Measurements from ENCODE around the gene CACNB1. TPM values are rescaled to one million over a fixed set of nuclear protein-coding genes. Genes with fewer than 3 reads are reported as not detected.
A peak's percentile ranks its signal among the peaks of the same experiment; 100 is the strongest.

CACNB1 gene
- total RNA-seq, 1 donor from 2014 or later = 0.90 TPM

DNA sequence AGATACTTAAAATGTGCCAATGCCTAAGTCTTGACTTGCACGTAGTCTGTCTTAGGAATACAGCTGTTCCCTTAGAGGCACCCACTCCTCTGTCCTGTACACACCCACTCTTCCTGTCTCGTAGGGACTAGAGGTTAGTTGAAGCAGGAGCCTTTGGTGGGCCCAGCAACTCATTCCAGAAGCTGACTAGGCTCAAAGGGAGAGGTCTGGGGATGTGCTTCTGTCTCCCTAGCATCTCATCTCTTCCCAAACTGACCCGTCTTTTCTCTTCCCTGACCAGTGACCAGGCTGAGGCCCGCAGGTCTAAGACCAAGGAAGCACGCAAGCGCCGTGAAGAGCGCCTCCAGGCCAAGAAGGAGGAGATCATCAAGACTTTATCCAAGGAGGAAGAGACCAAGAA is 6.8 kb upstream of the CACNB1 start:
- DNase-seq (ENCODE audit: low read depth in 2 of 2) = no peak

DNA sequence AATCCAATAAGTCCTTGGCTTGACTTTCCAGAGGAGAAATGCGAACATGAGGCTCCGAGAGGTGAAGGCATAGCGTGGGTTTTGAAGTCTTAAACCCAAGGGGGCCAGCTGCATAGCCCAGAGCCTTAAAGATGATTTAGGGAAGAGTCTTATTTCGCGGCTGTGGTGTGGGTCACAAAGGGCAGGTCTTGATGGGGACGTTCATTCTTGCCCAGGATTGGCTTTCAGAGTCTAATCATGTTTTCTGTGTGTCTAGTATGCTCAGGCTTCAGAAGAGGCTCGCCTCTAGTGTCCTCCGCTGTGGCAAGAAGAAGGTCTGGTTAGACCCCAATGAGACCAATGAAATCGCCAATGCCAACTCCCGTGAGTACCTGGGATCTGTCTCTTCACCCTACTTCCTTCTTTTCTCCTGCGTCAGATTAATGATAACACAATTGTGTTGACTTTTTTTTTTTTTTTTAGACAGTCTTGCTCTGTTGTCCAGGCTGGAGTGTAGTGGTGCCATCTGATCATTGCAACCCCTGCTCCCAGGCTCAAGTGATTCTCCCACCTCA is 3.6 kb upstream of the CACNB1 start:
- no peak for DNase-seq (ENCODE audit: low read depth in 2 of 2)

DNA sequence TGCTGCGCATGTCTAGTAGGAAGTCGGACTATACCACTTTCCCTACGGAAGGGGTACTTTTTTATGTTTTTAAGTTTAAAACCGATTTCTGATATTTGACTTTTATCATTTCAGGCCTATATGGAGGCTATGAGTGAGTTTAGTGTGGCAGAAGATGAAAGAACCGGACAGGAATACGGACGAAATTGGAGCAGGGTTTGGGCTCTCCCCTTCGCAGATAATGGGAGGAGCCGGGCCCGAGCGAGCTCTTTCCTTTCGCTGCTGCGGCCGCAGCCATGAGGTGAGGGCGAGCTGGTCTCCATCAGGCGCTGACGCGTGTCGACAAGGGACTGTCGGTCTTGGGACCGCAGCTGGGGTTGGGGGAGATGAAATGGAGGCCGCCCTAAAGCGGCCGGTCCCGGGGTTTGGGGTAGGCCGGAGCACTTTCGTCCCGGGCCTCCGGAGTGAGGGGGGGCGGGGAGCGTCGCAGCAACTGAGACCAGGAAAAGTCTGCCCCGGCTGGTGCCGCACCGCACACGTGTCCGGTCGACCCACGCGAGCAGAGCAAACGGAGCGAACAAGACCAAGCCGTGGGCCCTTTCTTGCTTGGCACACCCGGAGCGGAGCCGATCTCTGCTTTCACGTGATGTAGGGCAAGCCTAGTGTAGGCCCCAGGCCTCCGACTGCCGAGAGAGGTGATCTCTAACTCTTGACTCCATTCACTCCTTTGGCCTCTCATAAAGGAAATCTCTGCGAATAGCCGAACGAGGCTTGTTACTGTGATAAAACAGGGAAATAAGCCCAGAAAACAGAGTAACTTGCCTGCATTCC is 2.8 kb upstream of the CACNB1 start, which contains the start of gene RPL19:
Gene RPL19 (plus strand): TSS at position 214 of the 810 bp plus-strand sequence. CDS start 62 bp downstream, at position 276.
- no peak for DNase-seq (ENCODE audit: low read depth in 2 of 2)

DNA sequence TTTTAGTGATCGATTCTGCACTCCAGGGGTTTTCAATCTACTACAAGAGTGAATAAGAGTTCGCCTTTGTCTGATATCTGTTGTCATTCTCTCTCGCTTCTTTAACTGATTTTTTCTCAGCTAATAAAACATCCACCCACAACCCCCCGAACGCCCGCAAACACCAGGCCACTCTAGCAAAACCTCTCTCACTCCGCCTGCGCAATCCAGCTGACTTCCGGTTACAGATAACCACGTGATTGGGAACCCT is 2.3 kb upstream of the CACNB1 start:
- peak; percentile 94 to 96 for DNase-seq (ENCODE audit: low read depth in 2 of 2)

DNA sequence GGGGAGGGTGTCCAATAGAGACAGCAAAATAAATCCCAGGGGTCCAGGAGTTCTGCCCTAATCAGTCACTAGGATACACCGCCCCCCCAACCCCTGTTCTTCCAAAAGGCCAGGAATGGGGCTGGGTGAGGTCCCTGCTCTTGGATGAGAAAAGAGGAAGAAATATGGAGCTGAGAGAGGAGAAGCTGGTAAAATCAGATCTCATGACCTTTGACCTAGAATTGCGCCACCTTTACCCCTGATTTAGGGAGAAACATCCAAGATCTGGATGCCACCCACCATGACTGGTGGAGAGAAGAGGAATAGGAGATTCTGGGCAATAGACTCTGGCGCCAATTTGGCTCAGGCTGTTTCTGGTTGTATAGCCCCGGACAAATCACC is 707 bp upstream of the CACNB1 start:
- no peak for DNase-seq (ENCODE audit: low read depth in 2 of 2)

DNA sequence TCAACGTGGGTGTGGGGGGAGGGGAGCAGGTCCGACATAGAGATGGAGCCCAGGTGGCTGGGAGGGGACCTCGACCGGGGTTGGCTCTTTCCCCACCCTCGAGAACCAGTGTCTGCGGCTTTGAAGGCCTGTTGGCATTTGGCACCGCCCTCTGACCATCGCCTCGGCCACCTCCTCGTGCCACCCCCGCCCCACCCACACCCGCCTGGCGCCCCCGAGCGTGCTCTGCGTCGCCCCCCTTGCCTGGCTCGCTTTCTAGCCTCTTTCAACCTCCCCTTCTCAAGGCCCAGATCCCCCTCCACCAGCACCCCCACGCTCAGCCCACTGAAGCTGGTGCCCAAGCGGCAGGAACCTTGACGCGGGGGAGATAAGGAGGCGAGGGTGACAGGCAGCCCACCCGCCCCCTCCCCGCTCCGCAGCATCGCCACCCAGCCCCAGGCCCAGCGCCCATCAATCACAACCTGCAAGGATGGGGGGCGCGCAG is 619 bp downstream of the CACNB1 start:
- peak in 1 of 2 donors; percentile 23 for DNase-seq (ENCODE audit: low read depth in 2 of 2)

DNA sequence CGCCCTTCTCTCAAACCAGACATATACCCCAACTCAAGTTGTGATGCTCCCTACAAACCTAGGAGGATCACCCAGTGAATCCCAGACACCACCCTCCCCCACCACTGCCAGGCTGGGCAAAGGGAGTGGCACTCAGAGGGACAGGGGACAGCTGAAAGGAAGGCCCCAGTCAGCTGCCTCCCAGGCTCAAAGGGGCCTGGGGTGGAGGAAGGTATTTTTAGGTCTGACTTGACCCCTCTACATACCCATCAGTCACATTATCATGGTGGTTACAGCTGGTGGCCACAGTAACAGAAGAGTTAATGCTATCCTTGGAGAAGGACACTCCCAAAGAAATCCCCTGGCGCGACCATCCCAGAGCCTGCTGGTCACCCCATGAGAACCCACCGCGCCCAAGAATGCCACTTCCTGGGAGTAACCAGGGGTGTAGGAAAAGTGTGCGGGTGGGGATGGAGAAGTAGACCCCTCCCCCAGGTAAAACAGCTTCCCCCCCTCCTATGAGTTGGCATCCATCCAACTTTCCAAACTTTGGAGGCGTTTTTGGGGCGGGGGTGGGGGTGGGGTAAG is 1.1 kb downstream of the CACNB1 start:
- DNase-seq (ENCODE audit: low read depth in 2 of 2) = no peak

DNA sequence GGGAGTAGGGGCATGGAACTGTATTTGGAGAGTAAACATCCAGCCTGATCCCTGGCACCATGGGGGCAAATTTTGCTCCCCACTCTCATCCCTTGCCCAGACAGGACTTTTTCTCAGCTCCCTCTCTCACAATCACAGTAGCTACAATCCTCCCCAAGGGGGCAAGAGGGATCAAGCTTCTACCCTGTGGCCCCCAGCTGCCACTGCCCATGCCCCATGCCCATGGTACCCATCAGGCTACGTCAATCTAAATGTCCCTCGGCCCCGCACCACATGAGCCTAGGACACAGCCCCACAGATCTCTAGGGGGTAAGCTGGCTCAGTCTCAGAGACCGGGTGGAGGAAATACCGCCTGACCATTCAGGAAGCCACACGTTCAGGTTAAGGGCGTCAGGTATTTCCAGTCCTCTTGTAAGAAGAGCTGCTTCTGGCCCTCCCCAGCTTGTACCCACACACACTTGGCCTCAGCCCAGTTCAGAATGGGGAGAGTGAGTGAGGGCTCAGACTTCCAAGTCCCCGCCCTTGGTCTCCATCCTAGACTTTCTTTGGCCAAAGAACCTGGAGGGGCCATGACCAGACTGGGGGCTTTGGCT is 1.8 kb downstream of the CACNB1 start:
- no peak for DNase-seq (ENCODE audit: low read depth in 2 of 2)

DNA sequence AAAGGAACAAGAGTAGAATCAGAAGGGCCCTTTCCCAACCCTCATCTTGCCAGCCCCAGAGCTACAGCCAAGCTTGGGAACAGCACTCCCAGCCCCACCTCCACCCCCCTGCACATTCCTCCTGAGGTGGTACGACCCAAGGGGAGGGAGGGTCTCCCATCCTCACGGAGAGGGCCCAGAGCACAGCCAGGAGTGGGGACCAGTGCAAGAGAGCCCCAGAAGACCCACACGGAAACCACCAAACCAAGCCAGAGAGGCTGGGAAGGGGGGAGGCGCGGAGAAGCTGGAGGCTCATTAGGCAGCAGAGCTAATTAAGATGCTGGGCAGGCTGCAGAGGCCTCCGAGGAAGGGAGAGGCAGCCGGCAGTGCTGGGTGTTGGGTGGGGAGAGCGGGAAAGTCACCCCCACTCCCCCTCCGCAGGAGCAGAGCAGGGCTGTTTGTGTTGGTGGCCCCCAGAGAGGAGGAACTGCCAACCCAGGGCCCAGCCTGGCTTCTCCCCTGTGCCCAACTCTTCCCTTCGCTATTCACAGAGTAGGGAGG is 2.4 kb downstream of the CACNB1 start:
- DNase-seq (ENCODE audit: low read depth in 2 of 2) = no peak

DNA sequence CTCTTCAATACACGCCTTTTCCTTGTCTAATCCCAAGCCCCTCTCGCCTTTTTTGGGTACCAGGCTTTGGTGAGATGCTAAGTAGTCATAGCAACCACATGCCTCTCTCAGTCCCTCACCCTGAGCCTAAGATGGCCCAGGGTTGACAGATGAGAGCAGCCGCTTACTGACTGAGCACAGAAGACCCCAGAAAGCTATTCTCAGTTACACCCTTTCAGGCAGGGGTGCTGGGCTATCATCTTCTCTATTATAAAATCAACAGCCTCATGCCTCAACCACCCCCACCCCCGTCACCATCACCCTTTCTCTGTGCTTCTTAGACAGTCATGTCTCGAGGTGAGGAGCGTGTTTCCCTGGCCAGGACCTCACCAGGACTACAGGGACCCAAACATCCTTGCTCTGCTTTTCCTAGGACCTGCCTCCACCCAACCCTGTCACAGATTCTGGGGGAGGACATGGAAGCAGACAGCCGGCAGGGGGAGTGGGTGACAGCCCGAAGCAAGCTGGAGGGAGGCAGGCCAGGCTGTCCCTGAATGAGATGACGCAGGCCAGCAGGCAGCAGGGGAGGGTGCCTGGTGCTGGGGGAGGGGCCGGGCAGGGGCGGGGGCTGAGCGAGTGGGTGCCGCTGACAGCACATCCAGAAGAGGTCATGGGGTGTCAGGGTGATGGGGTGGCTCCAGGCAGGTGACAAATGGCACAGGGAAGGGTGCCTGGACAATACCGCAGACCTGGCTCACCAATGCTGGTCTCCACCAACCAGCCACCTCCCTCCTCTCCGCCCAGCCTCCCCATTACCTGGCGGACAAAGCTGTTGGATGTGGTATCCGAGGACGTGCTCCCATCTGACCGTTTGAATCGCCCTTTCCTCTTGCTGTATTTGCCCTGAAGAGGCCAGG is 3.1 kb downstream of the CACNB1 start:
- DNase-seq (ENCODE audit: low read depth in 2 of 2) = peak in 1 of 2 donors; percentile 55

DNA sequence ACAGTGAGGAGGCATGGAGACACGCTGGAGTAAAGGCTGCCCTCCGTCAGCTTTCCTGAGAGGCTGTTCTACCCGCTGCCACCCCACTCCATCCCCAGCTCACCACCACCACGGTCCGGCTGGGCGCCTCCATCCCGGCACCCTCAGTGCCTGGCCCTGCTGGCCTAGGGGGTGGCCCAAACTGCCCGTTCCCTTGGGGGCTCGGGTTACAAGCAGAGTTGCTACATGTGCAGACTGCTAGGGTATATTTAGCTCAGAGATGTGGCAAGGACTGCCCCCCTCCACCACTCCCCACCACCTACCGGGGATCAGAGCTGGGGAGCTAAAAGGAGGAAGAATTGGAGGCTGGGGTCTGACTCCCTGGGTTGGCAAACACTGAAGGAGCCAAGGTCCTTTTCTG is 4.1 kb downstream of the CACNB1 start:
- DNase-seq (ENCODE audit: low read depth in 2 of 2) = no peak

DNA sequence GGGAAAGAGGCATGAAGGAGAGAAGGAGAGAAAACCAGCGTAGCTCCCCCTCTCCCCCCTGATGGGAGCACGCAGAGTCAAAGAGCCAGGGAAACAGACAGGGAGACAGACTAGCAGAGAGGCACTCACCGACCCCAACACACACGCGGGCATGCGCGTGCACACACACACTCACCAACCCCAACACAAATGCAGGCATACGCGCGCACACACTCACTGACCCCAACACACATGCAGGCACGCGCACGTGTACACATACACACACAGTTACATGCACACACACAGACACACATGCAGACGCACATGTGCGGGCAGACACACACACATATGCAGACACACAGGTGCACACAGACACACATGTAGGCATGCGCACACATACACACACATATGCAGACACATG is 4.6 kb downstream of the CACNB1 start:
- no peak for DNase-seq (ENCODE audit: low read depth in 2 of 2)

DNA sequence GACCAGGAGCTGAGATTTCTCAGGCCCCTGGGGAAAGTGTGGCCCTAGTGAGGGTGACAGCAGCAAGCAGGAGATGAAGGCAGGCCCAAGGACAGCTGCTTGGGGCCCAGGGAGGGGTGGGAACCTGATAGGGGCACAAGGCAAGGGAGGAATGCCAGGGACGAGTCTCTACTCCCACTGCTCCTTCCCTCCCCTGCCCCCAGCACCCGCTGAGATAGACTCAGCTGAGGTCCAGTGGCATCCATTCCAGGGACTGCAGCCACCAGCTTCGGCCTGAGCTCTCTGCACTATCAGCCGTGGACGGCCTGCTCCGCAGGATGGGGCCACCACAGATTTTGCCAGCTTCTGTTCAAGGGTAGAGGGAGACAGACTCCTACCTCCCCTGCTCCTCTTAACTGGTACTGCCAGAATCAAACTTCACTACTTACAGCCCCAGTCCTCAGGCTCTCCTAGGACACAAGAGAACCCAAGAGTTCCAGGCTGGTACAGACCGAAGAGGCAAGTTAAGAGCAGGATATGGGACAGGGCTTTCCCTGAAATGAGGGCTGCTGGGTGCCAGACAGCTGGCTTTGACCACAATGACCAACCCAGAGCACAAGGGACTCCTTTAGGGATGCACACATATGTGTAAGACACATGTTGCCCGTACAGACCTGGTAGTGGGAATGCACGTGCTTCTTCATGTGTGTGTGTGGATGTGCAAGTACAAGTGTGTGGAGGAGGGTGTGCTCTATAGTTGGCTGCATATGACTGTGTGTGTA is 5.5 kb downstream of the CACNB1 start:
- no peak for DNase-seq (ENCODE audit: low read depth in 2 of 2)

DNA sequence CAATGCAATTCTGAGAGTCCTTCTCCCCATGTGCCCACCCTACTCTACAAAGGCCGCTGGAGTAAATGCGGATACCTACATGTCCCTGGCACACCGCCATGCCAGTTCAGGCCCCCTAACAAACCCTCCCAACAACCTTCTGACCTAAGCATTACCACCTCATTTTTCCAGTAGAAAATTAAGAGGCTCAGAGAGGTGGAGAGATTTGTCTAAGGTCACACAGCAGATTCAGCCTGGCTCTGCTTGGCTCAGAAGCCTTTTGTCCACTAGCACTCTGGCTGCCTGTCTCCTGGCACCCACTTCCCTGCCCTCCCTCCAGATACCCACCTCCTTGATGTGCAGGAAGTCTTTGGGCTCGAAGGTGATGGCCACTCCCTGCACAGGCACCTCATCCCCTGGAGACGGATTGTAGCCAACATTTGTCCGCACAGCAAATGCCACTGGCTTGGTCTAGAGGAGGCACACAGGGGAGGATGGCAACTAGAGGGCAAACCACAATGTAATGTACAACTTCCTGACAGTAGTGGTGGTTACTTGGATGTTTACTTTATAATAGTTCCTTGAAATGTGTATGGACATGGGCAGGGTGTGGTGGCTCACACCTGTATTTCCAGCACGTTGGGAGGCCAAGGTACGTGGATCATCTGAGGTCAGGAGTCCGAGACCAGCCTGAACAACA is 10.2 kb downstream of the CACNB1 start:
- DNase-seq (ENCODE audit: low read depth in 2 of 2) = no peak

DNA sequence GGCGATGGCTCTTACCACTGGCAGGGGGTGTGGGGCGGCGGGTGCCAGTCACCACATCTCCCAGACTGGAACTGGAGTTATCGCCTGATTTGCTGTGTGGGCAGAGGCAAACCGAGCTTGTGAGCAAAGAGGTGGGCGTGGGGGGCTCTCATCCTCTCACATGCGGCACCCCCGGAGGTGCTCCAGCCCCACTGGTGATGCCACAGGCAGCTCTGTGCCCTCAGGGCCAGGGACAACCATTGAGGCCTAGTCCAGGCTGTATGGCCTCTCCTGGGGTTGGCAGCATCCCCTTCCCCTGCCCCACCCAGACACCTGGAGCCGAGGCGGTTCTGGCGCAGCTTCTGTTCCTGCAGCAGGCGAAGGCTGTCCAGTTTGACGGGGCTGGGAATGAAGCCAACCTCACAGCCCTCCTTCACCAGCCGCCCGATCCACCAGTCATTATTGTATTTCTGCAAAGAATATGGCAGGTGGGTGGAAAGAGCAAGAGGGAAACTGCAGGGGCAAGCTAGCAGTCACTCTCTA is 10.9 kb downstream of the CACNB1 start:
- no peak for DNase-seq (ENCODE audit: low read depth in 2 of 2)

DNA sequence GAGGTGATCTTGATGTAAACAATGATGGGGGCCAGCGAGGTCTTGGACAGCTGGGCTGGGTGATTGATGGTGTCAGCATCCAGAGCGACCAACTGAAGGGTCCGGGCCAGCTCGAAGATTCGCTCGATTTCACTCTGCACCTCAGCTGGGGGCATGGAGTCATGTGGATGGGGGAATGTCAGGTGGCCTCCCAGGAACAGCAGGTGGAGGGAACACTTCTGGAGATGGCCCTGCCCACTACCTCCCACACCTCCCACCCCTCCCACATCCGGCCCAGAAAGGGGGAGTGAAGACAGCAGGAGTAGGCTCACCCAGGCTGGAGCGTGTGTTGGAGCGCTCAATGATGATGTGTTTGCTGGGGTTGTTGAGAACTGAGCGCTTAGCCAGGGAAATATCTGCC is 13.7 kb downstream of the CACNB1 start:
- DNase-seq (ENCODE audit: low read depth in 2 of 2) = no peak

DNA sequence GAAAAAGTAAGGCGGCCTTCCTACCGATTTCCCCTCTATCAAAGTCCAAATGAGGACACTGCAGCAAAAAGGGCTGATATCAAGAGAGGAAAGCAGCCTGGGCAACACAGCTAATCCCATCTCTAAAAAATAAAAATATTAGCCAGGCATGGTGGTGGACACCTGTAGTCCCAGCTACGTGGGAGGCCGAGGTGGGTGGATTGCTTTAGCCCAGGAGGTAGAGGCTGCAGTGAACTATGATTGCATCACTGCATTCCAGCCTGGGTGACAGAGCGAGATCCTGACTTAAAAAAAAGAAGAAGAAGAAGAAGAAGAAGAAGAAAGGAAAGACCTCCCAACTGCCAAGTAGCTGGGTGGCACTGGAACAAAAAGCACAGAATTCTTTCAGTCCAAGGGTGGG is 14.4 kb downstream of the CACNB1 start:
- no peak for DNase-seq (ENCODE audit: low read depth in 2 of 2)

DNA sequence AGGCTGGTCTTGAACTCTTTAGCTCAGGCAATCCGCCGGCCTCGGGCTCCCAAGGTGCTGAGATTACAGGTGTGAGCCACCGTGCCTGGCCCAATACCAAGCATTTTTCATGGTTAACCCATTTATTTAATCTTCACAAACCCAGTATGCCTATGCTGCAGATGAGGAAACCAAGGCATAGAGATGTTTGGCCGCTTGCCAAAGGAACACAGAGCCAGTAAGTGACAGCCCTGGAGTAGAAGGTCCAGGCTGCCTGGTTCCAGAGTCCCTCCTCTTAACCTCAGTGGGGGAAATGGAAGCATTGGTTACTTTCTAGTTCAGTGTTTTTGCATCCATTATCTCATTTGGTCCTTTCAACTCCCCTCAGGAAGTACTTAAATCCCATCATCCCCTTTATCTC is 16.2 kb downstream of the CACNB1 start:
- no peak for DNase-seq (ENCODE audit: low read depth in 2 of 2)

DNA sequence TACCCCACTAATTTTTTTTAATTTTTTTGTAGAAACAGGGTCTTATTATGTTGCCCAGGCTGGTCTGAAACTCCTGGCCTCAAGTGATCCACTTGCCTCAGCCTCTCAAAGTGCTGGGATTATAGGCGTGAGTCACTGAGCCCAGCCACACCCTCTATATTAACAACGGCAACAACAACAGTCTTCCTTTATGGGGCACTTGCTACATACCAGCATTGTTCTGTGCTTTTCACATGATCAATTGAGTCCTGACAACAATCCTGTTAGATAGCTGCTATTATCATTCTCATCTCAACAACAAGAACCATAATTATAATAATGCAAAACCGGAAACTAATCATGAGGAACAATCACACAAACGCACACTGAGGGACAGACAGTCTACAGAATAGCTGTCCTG is 18.9 kb downstream of the CACNB1 start:
- DNase-seq (ENCODE audit: low read depth in 2 of 2) = peak; percentile 22 to 82

DNA sequence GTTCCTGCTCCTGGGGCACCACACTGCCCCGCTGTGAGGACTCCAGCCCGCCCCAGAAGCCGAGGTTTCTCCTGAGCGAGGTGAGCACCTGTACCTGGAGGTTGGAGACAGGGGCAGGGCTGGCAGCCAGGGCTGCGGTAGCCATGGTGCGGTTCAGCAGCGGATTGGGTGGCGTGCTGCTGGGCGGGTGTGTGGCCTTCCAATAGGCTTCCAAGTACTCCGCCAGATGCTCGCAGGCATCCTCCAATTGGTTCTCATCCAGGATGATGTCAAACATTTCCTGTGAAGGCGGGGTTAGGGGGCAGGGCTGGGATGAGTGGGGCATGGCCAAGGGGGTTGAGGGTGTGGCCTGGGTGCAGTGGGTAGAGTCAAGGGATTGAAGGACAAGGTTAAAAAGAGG is 20.2 kb downstream of the CACNB1 start:
- DNase-seq (ENCODE audit: low read depth in 2 of 2) = no peak

All from dermis microvascular lymphatic vessel endothelial cell (primary cell).